Left cardiac atrium (tissue), 4 donors: ENCODE measurements around the gene ADCY5. TPM values are rescaled to one million over a fixed set of nuclear protein-coding genes. Genes with fewer than 3 reads are reported as not detected.

Source experiments
- ATAC-seq, 2 donors: fragments of 200-7000 bp; cut with Tn5 transposase; one replicate each; pipeline ENCODE4 v1.9.1; 2020; ENCODE audit warnings: mild to moderate bottlenecking in 2 of 2, moderate library complexity in 2 of 2
- DNase-seq: peaks from one replicate; pipeline ENCODE4 v3.0.0-alpha.2; 2020
- intact Hi-C, 2 donors: fragments of 100-400 bp; cut with DNase I; formaldehyde crosslinking; loops; one replicate each; pipeline versions ENCODE4 v1.14.1 to v1.15.1; 2022 to 2023
- total RNA-seq, 2 donors: library from RNA; stranded (reverse); fragmentation: NEBNext Ultra II Directional; extraction: Animal tissue kit (Norgen Biotek cat#: 25700); gene quantifications; one replicate each; pipeline ENCODE4 v1.2.1, GENCODE V29; 2021
- donor health status: DM: no; HTN: yes; CAD: no.
- donor health status: DM: no; HTN: yes; CAD: no; lungs with severe emphysema.
- donor health status: DM: yes; HTN: yes; CAD: no.
- donor health status: Dilated cardiomyopathy.

The ADCY5 gene
- total RNA-seq, 2 donors from 2014 or later: 104 to 134 TPM

GRCh38 chr3:123469323-123469995, 20.6 kb upstream of the ADCY5 start:
- intact Hi-C loops: no loop called here
- peak in 1 of 2 donors; percentile 23 for ATAC-seq
- no peak for DNase-seq

GRCh38 chr3:123467046-123467445, 18.2 kb upstream of the ADCY5 start:
- intact Hi-C loops: no loop called here
- ATAC-seq (no peak), DNase-seq (no peak)

- DNase-seq: no peak
- no peak for ATAC-seq
- intact Hi-C loops: no loop called here
Observed at GRCh38 chr3:123464211-123464610, 15.3 kb upstream of the ADCY5 start.

- ATAC-seq (peak; percentile 39 to 78), DNase-seq (no peak)
- intact Hi-C loops: no loop called here
Observed at GRCh38 chr3:123459862-123460261, 11.0 kb upstream of the ADCY5 start.

GRCh38 chr3:123458255-123458654, 9.4 kb upstream of the ADCY5 start:
- intact Hi-C loops: no loop called here

GRCh38 chr3:123457841-123458240, 9.0 kb upstream of the ADCY5 start:
- DNase-seq: no peak
- no peak for ATAC-seq
- intact Hi-C loops: no loop called here

More at GRCh38 chr3:123458255-123458654, 9.4 kb upstream of the ADCY5 start:
- DNase-seq: no peak
- no peak for ATAC-seq

GRCh38 chr3:123453675-123454074, 4.8 kb upstream of the ADCY5 start:
- intact Hi-C loops: no loop called here
- no peak for ATAC-seq
- no peak for DNase-seq

GRCh38 chr3:123451186-123451585, 2.3 kb upstream of the ADCY5 start:
- no peak for DNase-seq
- ATAC-seq: no peak
- intact Hi-C loops: no loop called here

GRCh38 chr3:123449997-123450604, 1.2 kb upstream of the ADCY5 start:
- ATAC-seq: peak; percentile 24 to 43
- peak; percentile 42 for DNase-seq

GRCh38 chr3:123449102-123449996, 459 bp upstream of the ADCY5 start:
- intact Hi-C loops: loop anchor here (5.0 to 10.0 kb wide), 4 partner anchors 38 to 125 kb away; no protein-coding TSS in a partner anchor
- peak; percentile 48 for DNase-seq
- peak; percentile 68 to 73 for ATAC-seq

More at GRCh38 chr3:123449997-123450604, 1.2 kb upstream of the ADCY5 start:
- intact Hi-C loops: loop anchor here (5.0 to 10.0 kb wide), 4 partner anchors 37 to 125 kb away; no protein-coding TSS in a partner anchor

- intact Hi-C loops: loop anchor here (5.0 to 10.0 kb wide), 4 partner anchors 39 to 123 kb away; no protein-coding TSS in a partner anchor
- DNase-seq: no peak
- peak in 1 of 2 donors; percentile 9 for ATAC-seq
Observed at GRCh38 chr3:123447749-123448517, 957 bp downstream of the ADCY5 start.

GRCh38 chr3:123447416-123447748, 1.5 kb downstream of the ADCY5 start:
- intact Hi-C loops: loop anchor here (5.0 to 10.0 kb wide), 4 partner anchors 40 to 123 kb away; no protein-coding TSS in a partner anchor
- ATAC-seq (peak in 1 of 2 donors; percentile 6), DNase-seq (no peak)

- intact Hi-C loops: loop anchor here (5.0 to 10.0 kb wide), 4 partner anchors 41 to 122 kb away; no protein-coding TSS in a partner anchor
Observed at GRCh38 chr3:123446610-123447109, 2.2 kb downstream of the ADCY5 start.

GRCh38 chr3:123446210-123446609, 2.7 kb downstream of the ADCY5 start:
- DNase-seq (no peak), ATAC-seq (no peak)
- intact Hi-C loops: loop anchor here (5.0 to 10.0 kb wide), 4 partner anchors 41 to 121 kb away; no protein-coding TSS in a partner anchor

More at GRCh38 chr3:123446610-123447109, 2.2 kb downstream of the ADCY5 start:
- ATAC-seq: no peak
- no peak for DNase-seq

- DNase-seq: no peak
- intact Hi-C loops: loop anchor here (5.0 to 10.0 kb wide), 4 partner anchors 42 to 121 kb away; no protein-coding TSS in a partner anchor
- ATAC-seq: no peak
Observed at GRCh38 chr3:123445702-123446101, 3.2 kb downstream of the ADCY5 start.

- DNase-seq: no peak
- intact Hi-C loops: loop anchor here (5.0 to 10.0 kb wide), 4 partner anchors 43 to 120 kb away; no protein-coding TSS in a partner anchor
- no peak for ATAC-seq
Observed at GRCh38 chr3:123444744-123445143, 4.1 kb downstream of the ADCY5 start.

- peak; percentile 16 to 17 for ATAC-seq
- intact Hi-C loops: loop anchor here in 1 of 2 donors (10.0 kb wide), 1 partner anchor 119 kb away; no protein-coding TSS in a partner anchor
- DNase-seq: no peak
Observed at GRCh38 chr3:123444023-123444422, 4.9 kb downstream of the ADCY5 start.

GRCh38 chr3:123442908-123443307, 6.0 kb downstream of the ADCY5 start:
- DNase-seq (no peak), ATAC-seq (peak in 1 of 2 donors; percentile 23)
- intact Hi-C loops: loop anchor here in 1 of 2 donors (10.0 kb wide), 1 partner anchor 118 kb away; no protein-coding TSS in a partner anchor
